Neural progenitor cell (in vitro differentiated cells): ENCODE data around the gene ZNF519.
"Not testable (repeated sequence)": the region's sequence is repeated elsewhere in the genome, so short reads cannot be mapped to it uniquely, and the experiment has no call there.

ENCODE experiments used
- CTCF ChIP-seq: fragments of 200-600 bp; sonication (generic); IDR thresholded peaks from 2 replicates; pipeline ENCODE4 v1.5.1; 2017; ENCODE audit warnings: antibody characterized with exemption, mild to moderate bottlenecking
- EZH2 ChIP-seq: fragments of 200-600 bp; sonication (generic); IDR thresholded peaks from 2 replicates; pipeline ENCODE4 v1.6.1; 2017; ENCODE audit warnings: antibody characterized with exemption, mild to moderate bottlenecking, moderate library complexity

- TF ChIP-seq CTCF, EZH2: not testable (repeated sequence)
These were observed 1.4 kb downstream of the ZNF519 start for GRCh38 chr18:14130804-14131203.
